ENCODE data around the gene MS4A10.

DNA sequence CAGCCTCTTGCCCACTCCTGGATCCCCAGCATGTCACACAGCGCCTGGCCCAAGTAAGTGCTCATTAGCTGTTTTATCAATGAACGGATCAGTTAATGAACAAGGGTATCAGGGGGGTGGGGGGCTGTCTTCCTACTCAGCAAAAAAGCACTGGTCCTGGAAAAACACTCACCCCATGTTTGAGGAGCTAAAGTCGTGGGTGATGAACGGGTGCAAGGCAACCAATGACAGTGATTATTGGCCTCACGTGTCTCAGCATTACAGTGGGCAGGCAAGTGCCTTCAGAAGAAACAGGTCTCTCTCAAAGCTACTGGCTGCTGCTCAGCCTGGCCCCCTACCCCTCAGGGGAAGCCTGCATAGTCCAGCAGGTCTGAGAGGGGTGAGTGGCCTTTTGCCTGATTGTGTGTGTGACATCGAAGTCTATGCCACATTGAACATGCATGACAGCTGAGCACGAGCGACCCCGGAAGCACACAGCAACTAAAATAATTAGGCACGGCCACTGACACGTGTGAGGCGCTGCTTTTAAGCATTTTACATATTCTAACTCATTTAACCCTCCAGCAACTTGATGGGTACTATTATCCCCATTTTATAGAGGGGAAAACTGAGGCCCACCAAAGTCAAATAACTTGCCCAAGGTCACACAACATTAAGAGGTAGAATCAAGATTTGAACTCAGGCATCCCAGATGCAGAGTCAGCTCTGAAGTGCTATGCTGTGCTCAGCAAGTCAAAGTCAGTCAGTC is 2.6 kb upstream of the MS4A10 start:
- TF ChIP-seq GATA2 (IDR thresholded peaks at IDR 0.05; ENCODE audit: low read depth, low read length) (no peak), GATA3 (IDR thresholded peaks at IDR 0.05; ENCODE audit: low read depth, low read length) (no peak)

All from SH-SY5Y (cell line).